ENCODE data around the gene FBXO36. TPM values are rescaled to one million over a fixed set of nuclear protein-coding genes. Genes with fewer than 3 reads are reported as not detected.

Gene FBXO36
- total and polyA plus RNA-seq, 2 of the 13 experiments (the other 11 are each of a cell fraction or from before 2014, with no cell fraction given) = 2.8 TPM

DNA sequence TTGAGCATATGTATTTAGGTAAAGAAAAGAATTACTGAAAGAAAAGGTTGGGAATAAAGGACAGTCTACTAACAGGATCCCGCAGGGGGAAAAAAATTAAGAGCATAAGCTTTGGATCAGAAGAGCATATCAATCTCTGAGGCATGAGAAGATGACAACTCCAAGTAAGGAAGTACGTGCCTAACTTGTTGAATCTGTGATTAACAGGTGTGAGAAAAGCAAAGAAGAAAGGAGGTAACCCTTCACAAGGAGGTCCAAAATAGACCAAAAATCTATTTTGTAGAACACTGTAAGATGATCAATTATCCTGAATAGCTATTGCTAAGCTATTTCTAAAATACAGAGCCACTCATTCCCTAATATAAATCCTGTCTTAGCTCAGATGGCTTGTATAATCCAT lies 33.3 kb upstream of the FBXO36 start (continued):
- TF ChIP-seq, protein P1, sequence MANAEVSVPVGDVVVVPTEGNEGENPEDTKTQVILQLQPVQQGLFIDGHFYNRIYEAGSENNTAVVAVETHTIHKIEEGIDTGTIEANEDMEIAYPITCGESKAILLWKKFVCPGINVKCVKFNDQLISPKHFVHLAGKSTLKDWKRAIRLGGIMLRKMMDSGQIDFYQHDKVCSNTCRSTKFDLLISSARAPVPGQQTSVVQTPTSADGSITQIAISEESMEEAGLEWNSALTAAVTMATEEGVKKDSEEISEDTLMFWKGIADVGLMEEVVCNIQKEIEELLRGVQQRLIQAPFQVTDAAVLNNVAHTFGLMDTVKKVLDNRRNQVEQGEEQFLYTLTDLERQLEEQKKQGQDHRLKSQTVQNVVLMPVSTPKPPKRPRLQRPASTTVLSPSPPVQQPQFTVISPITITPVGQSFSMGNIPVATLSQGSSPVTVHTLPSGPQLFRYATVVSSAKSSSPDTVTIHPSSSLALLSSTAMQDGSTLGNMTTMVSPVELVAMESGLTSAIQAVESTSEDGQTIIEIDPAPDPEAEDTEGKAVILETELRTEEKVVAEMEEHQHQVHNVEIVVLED (CRISPR knock-in tag; IDR thresholded peaks at IDR 0.05; ENCODE audit: borderline replicate concordance) = no peak
- TF ChIP-seq GPN1 (CRISPR knock-in tag; IDR thresholded peaks at IDR 0.05; ENCODE audit: borderline replicate concordance) (no peak), NBN (conservative IDR thresholded peaks at IDR 0.05) (no peak), ZFP36 (IDR thresholded peaks at IDR 0.05; ENCODE audit: borderline replicate concordance, low read depth, low read length, partially characterized antibody) (no peak), JUN (CRISPR knock-in tag; IDR thresholded peaks at IDR 0.05) (no peak), GZF1 (CRISPR knock-in tag; IDR thresholded peaks at IDR 0.05) (no peak), ZSCAN30 (CRISPR knock-in tag; IDR thresholded peaks at IDR 0.05) (no peak), ZNF235 (CRISPR knock-in tag; IDR thresholded peaks at IDR 0.05; ENCODE audit: borderline replicate concordance) (no peak)
- TF ChIP-seq, protein P2, sequence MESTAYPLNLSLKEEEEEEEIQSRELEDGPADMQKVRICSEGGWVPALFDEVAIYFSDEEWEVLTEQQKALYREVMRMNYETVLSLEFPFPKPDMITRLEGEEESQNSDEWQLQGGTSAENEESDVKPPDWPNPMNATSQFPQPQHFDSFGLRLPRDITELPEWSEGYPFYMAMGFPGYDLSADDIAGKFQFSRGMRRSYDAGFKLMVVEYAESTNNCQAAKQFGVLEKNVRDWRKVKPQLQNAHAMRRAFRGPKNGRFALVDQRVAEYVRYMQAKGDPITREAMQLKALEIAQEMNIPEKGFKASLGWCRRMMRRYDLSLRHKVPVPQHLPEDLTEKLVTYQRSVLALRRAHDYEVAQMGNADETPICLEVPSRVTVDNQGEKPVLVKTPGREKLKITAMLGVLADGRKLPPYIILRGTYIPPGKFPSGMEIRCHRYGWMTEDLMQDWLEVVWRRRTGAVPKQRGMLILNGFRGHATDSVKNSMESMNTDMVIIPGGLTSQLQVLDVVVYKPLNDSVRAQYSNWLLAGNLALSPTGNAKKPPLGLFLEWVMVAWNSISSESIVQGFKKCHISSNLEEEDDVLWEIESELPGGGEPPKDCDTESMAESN (CRISPR knock-in tag; conservative IDR thresholded peaks at IDR 0.05) = no peak
- TF ChIP-seq, protein P3, sequence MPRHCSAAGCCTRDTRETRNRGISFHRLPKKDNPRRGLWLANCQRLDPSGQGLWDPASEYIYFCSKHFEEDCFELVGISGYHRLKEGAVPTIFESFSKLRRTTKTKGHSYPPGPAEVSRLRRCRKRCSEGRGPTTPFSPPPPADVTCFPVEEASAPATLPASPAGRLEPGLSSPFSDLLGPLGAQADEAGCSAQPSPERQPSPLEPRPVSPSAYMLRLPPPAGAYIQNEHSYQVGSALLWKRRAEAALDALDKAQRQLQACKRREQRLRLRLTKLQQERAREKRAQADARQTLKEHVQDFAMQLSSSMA (CRISPR knock-in tag; IDR thresholded peaks at IDR 0.05) = no peak
- TF ChIP-seq, protein P4, sequence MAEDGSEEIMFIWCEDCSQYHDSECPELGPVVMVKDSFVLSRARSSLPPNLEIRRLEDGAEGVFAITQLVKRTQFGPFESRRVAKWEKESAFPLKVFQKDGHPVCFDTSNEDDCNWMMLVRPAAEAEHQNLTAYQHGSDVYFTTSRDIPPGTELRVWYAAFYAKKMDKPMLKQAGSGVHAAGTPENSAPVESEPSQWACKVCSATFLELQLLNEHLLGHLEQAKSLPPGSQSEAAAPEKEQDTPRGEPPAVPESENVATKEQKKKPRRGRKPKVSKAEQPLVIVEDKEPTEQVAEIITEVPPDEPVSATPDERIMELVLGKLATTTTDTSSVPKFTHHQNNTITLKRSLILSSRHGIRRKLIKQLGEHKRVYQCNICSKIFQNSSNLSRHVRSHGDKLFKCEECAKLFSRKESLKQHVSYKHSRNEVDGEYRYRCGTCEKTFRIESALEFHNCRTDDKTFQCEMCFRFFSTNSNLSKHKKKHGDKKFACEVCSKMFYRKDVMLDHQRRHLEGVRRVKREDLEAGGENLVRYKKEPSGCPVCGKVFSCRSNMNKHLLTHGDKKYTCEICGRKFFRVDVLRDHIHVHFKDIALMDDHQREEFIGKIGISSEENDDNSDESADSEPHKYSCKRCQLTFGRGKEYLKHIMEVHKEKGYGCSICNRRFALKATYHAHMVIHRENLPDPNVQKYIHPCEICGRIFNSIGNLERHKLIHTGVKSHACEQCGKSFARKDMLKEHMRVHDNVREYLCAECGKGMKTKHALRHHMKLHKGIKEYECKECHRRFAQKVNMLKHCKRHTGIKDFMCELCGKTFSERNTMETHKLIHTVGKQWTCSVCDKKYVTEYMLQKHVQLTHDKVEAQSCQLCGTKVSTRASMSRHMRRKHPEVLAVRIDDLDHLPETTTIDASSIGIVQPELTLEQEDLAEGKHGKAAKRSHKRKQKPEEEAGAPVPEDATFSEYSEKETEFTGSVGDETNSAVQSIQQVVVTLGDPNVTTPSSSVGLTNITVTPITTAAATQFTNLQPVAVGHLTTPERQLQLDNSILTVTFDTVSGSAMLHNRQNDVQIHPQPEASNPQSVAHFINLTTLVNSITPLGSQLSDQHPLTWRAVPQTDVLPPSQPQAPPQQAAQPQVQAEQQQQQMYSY (CRISPR knock-in tag; IDR thresholded peaks at IDR 0.05) = no peak

Measured in HepG2 (cell line).